ENCODE results near the gene SPPL2C. TPM values are rescaled to one million over a fixed set of nuclear protein-coding genes. Genes with fewer than 3 reads are reported as not detected.

Gene SPPL2C
- total RNA-seq (not detected), polyA plus RNA-seq (not detected)

GRCh38 chr17:45844695-45845375 is at the start of gene SPPL2C:
Gene SPPL2C (plus strand): TSS chr17:45844881. CDS start chr17:45844907, 26 bp downstream.
- intact Hi-C loops (cut with DNase I) = no loop called here
- peak in 2 of 6 donors; percentile 56 to 65 for DNase-seq
- H3K4me1 ChIP-seq = no peaks in the 10 kb centered on the region
- FAIRE-seq = no peak
- no peak within 1 kb of the TSS for H3K27ac ChIP-seq
- no peaks in the 10 kb centered on the region for H3K9me3 ChIP-seq
- 71 to 76% methylated on average over 22 to 25 of the region's 25 CpGs for WGBS, 2 donors
- no peaks in the 10 kb centered on the region for H3K36me3 ChIP-seq
- no peak within 1 kb of the TSS for H3K4me3 ChIP-seq
- H3K27me3 ChIP-seq = no peaks in the 10 kb centered on the region
- no peak for ATAC-seq
- no peak for TF ChIP-seq CTCF (IDR thresholded peaks at IDR 0.05)

- ATAC-seq (no peak), DNase-seq (no peak), FAIRE-seq (no peak)
- Histone ChIP-seq H3K9me3 (no peaks in the 10 kb centered on the region), H3K27me3 (no peaks in the 10 kb centered on the region), H3K4me3 (no peak overlapping the region), H3K4me1 (no peaks in the 10 kb centered on the region), H3K36me3 (no peaks in the 10 kb centered on the region), H3K27ac (no peak overlapping the region)
- 33 to 39% methylated on average over 2 of the region's 2 CpGs for WGBS, 2 donors
- TF ChIP-seq CTCF (IDR thresholded peaks at IDR 0.05) = no peak
- intact Hi-C loops (cut with DNase I) = no loop called here
Observed at GRCh38 chr17:45800816-45801215, 43.9 kb upstream of the SPPL2C start.

- H3K36me3 ChIP-seq = no peaks in the 10 kb centered on the region
- no peak for TF ChIP-seq CTCF (IDR thresholded peaks at IDR 0.05)
- no peak overlapping the region for H3K4me3 ChIP-seq
- H3K27me3 ChIP-seq = no peaks in the 10 kb centered on the region
- no peaks in the 10 kb centered on the region for H3K9me3 ChIP-seq
- ATAC-seq = no peak
- FAIRE-seq = no peak
- no peak for DNase-seq
- 63 to 64% methylated on average over 8 of the region's 8 CpGs for WGBS, 2 donors
- no peak overlapping the region for H3K27ac ChIP-seq
- no peaks in the 10 kb centered on the region for H3K4me1 ChIP-seq
- intact Hi-C loops (cut with DNase I) = no loop called here
Observed at GRCh38 chr17:45801421-45801820, 43.3 kb upstream of the SPPL2C start.

GRCh38 chr17:45808845-45809244 is 35.8 kb upstream of the SPPL2C start:
- Histone ChIP-seq H3K27ac (no peak overlapping the region), H3K4me3 (no peak overlapping the region), H3K27me3 (no peaks in the 10 kb centered on the region), H3K36me3 (no peaks in the 10 kb centered on the region), H3K9me3 (no peaks in the 10 kb centered on the region), H3K4me1 (no peaks in the 10 kb centered on the region)
- 83 to 95% methylated on average over 1 of the region's 1 CpG for WGBS, 2 donors
- intact Hi-C loops (cut with DNase I) = no loop called here
- ATAC-seq (no peak), DNase-seq (no peak), FAIRE-seq (no peak)
- TF ChIP-seq CTCF (IDR thresholded peaks at IDR 0.05) = no peak

GRCh38 chr17:45809499-45809898 is 35.2 kb upstream of the SPPL2C start:
- no peaks in the 10 kb centered on the region for H3K4me1 ChIP-seq
- 52 to 59% methylated on average over 15 of the region's 15 CpGs for WGBS, 2 donors
- H3K27me3 ChIP-seq = no peaks in the 10 kb centered on the region
- H3K9me3 ChIP-seq = no peaks in the 10 kb centered on the region
- H3K4me3 ChIP-seq = no peak overlapping the region
- TF ChIP-seq CTCF (IDR thresholded peaks at IDR 0.05) = no peak
- no peak overlapping the region for H3K27ac ChIP-seq
- no peak for DNase-seq
- no peaks in the 10 kb centered on the region for H3K36me3 ChIP-seq
- intact Hi-C loops (cut with DNase I) = no loop called here
- no peak for ATAC-seq
- no peak for FAIRE-seq

Data from pancreas (tissue), 10 donors.